ENCODE measurements around the gene CEP250. TPM values are rescaled to one million over a fixed set of nuclear protein-coding genes. Genes with fewer than 3 reads are reported as not detected.
A peak's percentile ranks its signal among the peaks of the same experiment; 100 is the strongest.
"Not testable (repeated sequence)": the region's sequence is repeated elsewhere in the genome, so short reads cannot be mapped to it uniquely, and the experiment has no call there.

The CEP250 gene
- total RNA-seq, 1 donor from 2014 or later = 7.3 TPM

DNA sequence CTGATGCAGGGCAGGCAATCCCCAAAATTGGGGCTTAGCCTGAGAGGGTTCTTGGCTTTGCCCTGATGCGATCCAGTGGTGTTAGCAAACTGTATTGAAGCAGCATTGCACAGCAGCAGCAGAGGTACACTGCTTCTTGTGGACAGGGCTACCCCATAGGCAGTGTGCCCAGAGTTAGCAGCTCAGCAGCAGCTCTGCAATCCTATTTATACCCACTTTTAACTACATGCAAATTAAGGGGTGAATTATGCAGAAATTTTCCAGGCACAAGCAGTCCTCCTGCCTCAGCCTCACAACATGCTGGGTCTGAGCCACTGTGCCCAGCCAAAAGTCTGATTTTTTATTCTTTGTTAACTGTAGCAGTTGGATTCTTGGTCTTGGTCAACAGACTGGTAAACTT lies 70.2 kb downstream of the CEP250 start:
- no peak for DNase-seq (ENCODE audit: low read depth in 2 of 2)

DNA sequence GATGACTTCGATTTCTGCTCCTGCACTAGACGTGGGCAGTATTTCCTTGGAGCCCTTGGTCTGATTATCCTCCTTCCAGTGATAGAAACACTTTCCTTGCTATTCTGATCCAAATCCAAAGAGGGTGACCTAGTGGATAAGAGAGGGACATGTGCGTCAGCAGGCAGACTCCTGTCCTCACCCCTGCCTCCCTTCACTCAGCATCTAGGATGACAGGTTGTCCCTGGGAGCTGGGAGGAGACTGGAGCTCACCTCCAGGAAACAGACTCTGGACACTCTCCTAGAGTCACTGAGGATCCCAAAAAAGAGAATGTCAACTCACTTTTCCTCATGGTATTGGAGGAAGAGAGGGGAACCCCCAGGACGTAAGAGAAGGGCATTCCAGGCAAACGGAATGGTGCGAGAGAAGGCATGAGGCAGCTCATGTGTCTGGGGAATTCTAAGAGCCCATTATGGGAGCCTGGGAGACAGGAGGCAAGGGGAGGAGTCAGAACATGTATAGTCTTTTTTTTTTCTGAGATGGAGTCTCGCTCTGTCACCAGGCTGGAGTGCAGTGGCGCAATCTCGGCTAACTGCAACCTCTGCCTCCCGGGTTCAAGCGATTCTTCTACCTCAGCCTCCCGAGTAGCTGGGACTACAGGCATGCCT lies 71.8 kb downstream of the CEP250 start:
- no peak for DNase-seq (ENCODE audit: low read depth in 2 of 2)

DNA sequence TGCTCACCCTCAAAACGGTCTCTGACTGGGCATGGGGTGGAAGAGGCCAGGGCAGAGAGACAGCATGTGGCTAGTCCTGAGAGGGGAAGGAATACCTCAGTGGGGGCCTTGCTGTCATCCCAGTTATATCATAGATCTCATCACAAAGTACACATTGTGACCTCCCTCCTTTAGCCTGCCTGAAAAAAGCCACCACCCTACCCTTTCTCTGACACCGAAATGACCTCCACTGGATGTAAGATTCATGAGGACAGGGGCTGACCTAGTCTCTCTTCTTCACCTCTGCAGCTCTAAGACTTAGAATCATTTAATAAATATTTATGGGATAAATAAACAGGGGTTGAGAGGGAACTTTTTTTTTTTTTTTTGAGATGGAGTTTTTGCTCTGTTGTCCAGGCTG lies 74.2 kb downstream of the CEP250 start, which contains the start of gene C20orf173:
Gene C20orf173, minus strand, starts transcription at position 101 of the 400 bp plus-strand sequence. CDS start 279 bp downstream, outside the sequence.
- no peak for DNase-seq (ENCODE audit: low read depth in 2 of 2)

DNA sequence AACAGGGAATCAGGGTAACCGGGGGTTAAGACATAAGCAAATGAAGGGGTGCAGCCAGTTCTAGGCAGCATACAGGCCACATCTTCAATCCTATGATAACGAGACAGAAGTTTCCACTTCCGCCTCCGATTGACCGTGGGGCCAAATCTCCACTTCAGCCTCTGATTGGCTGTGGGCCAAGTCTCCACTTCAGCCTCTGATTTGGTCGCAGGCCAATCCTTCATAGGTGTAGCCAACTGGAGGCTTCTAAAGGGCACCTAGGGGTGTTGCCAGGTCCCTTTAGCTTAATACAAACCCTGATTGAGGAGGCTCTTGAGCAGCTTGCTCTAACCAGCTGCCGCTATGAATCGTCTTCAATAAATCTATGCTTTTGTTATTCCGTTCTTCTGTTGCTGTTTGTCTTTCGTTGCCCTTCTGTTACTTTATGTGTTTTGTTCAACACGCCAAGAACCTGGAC lies 84.4 kb downstream of the CEP250 start:
- no peak for DNase-seq (ENCODE audit: low read depth in 2 of 2)

DNA sequence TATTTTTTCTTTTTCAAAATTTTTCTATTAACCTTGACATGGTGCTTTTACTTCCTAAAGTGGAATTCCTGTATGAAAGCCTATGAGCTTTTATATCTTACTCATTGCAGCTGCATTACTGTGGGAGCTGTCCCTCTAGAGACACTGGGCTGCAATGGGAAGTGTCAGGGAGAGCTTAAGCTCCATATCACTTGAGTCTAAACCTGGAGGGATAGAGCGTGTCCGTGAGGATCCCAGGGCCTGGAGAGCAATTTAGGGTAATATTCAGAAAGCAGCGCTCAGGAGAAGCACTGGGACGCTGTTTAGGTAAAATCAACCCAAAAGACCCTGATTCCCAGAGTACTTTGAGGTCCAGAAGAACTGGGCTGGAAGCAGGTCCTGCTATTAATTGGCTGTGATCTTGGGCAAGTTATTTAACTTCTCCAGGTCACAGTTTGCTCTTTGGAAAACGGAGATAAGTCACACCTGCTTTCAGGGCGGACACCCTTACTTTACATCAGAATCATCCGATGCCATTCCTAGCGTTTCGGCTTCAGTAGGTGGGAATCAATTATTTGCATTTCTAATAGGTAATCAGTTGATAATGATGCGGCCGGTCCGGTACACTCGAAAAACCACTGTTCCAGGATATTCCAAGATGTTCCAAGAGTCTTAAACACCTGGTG lies 85.9 kb downstream of the CEP250 start:
- no peak for DNase-seq (ENCODE audit: low read depth in 2 of 2)

DNA sequence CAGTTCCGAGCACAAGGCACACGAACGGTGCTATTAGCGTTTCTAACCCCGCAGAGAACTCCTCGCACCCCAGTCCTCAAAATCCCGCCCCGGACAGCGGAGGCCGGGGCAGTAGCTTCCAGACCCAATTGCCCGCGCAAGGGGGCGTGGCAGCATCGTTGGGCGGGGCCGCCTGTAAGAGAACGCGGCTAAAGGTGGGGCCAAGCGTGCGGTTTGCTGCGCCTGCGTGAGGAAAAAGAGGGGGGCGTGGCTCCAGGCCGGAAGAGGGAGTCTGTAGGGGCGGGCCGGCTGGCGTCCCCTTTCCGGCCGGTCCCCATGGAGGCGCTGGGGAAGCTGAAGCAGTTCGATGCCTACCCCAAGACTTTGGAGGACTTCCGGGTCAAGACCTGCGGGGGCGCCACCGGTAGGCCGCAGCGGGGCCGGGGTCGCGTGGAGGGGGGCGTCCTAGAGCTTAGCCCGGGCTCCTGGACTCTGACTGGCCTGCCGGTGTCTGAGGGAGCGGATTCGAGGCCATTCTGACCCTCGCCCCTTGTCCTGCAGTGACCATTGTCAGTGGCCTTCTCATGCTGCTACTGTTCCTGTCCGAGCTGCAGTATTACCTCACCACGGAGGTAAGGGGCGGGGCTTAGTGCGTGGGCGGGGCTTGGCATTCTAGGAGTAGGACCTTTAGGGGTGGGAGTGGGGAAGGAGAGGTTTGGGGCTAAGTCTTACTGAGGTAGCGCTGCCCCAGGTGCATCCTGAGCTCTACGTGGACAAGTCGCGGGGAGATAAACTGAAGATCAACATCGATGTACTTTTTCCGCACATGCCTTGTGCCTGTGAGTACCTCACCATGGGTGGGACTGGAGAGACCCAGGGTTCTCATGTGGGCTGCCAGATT lies 86.6 kb downstream of the CEP250 start, which contains the start of gene ERGIC3:
Gene ERGIC3, plus strand, starts transcription at position 296 of the 880 bp plus-strand sequence. Its CDS starts 20 bp downstream, at position 316.
- peak; percentile 80 to 94 for DNase-seq (ENCODE audit: low read depth in 2 of 2)

DNA sequence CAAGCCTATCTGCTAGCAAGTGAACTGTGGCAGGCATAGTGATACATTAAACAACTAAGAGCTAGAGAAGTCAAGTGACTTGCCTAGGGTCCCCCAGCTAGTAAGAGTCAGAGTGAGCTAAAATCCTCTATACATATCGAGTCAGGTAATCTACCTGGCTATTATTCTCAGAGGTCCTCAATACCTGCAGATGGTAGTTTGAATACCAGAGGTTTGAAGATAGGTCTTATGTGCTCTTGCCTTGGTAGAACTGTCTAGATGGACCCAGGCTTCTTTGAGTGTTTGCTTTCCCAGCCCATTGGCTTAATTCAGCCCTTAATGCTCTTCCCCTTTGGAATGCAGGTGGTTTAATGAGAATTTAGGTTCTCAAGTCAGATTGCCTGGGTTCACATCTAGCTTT lies 87.6 kb downstream of the CEP250 start:
- no peak for DNase-seq (ENCODE audit: low read depth in 2 of 2)

DNA sequence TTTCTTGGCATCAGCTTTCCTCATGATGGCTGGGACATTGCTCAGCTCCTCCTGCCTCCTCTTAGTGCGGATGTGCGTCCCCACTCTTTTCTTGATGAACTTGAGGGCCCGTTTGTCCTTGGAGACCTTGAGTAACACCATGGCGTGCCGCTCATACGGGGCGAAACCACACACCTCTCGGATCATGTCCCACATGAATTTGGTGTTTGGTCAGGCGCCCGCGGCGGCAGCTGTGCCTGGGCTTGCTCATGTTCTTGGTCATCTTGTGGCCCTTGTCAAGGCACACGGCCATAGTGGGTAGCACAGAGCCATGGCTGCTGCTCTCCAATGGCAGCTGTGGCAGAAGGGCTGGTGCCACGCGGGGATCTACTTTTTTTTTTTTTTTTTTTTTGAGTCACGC lies 89.0 kb downstream of the CEP250 start:
- no peak for DNase-seq (ENCODE audit: low read depth in 2 of 2)

DNA sequence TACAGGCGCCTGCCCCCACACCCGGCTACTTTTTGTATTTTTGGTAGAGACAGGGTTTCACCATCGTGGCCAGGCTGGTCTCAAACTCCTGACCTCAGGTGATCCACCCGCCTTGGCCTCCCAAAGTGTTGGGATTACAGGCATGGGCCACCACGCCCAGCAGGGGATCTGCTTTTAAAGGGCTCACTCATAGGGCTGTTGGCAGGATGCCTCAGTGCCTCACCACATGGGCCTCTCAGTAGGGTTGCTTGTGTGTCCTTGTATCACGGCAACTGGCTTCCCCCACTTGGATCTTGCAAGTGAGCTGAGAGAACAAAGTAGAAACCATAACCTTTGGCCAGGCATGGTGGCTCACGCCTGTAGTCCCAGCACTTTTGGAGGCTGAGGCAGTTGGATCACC lies 89.5 kb downstream of the CEP250 start:
- not testable (repeated sequence) for DNase-seq (ENCODE audit: low read depth in 2 of 2)

DNA sequence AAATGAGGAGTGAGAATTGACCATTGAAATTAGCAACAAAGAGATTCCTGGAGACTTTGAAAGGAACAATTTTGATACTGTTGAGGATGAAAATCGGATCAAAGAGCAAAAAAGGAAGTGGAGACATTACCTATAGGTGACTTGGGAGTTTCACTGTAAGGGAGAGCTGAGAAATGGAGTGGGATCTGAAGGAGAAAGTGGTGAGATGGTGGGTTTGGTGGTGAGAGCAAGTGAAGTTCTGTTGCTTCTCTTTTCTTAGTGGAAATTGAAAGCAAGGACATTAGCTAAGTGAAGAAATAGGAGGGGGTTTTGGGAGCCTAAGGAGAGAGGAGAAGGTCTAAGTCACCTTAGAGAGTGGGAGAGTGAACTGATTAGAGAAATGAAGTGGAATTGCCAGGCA lies 90.7 kb downstream of the CEP250 start:
- no peak for DNase-seq (ENCODE audit: low read depth in 2 of 2)

DNA sequence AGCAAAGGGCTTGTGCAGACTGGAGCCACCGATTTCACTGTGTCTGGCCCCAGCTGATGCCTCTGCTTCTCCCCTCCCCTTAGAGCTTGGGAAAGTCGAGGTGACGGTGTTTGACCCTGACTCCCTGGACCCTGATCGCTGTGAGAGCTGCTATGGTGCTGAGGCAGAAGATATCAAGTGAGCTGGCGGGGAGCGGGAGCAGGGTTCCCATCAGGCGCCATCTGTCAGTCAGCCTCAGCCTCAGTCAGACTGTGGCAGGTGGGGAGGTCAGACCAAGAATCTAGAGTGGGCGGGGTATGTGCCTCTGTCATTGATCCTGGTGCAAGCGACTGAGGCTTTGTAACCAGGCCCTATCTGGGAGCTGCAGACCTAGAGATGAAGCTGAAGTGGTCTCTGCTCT lies 91.9 kb downstream of the CEP250 start:
- no peak for DNase-seq (ENCODE audit: low read depth in 2 of 2)

DNA sequence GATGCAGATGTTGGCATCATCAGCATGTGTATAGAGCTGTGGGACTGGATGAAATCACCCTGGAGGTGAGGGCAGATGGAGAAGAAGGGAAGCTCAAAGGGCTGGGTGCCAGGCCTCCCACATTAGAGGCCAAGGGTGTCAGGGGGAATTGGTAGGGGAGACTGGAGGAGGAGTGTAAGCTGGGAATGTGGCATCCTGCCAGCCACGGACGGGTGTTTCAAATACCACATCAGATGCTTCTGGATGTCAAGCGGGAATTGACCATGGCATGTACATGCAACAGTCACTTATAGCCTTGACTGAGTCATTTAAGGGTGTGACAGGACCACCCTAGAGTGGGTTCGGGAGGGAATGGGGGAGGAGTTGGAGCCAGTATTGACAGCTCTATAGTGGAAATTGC lies 96.1 kb downstream of the CEP250 start:
- no peak for DNase-seq (ENCODE audit: low read depth in 2 of 2)

DNA sequence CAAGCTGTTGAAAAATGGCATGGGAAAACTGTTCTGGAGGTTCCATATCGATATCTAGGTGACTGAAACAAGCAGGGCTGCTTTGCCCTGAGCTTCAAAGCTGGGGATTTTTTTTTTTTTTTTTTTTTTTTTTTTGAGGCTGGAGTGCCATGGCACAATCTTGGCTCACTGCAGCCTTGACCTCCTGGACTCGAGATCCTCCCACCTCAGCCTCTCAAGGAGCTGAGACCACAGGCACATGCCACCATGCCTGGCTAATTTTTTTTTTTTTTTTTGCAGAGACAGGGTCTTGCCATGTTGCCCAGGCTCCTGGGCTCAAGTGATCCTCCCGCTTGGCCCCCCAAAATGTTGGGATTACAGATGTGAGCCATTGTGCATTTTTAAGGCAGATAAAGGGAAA lies 97.5 kb downstream of the CEP250 start:
- DNase-seq (ENCODE audit: low read depth in 2 of 2) = no peak

DNA sequence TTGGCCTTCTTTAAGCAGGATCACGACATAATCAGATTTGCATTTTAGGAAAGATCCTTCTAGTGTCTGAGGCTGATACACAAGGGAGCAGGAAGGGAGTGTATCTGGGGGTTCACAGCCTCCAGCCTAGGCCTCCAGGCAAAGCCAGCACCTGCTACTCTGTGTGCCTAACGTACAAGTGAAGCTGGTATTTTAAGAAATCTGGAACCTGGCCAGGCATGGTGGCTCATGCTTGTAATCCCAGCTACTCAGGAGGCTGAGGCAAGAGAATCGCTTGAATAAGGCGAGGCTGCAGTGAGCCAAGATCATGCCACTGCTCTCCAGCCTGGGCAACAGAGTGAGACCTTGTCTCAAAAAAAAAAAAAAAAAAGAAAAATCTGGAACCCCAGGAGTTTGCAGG lies 100.1 kb downstream of the CEP250 start:
- DNase-seq (ENCODE audit: low read depth in 2 of 2) = not testable (repeated sequence)

DNA sequence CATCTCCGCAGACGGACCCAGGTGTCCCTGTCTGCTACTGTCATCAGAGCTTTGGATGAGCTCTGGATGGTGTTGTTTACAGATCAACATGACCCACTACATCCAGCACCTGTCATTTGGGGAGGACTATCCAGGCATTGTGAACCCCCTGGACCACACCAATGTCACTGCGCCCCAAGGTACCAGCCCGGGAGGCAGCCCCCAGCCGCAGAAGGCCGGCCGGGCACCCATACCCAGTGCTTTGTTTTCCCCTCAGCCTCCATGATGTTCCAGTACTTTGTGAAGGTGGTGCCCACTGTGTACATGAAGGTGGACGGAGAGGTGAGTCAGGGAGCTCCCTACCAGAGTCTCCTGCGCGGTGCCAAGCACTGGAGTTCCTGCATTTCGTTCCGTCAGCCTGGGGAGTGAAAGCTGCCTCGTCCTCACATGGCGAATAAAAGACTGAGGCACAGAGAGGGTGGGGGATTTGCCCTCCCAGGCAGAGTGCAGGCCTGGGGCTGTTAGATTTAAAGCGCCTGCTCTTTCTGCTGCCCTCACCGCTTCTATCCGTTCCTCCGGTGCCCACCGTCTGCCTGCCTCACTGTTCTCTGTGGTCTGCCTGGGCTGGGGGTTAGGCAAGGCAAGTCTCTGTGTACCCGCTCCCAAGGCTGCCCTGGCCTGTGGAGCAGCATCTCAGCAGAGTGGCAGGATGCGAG lies 100.7 kb downstream of the CEP250 start:
- DNase-seq (ENCODE audit: low read depth in 2 of 2) = no peak

DNA sequence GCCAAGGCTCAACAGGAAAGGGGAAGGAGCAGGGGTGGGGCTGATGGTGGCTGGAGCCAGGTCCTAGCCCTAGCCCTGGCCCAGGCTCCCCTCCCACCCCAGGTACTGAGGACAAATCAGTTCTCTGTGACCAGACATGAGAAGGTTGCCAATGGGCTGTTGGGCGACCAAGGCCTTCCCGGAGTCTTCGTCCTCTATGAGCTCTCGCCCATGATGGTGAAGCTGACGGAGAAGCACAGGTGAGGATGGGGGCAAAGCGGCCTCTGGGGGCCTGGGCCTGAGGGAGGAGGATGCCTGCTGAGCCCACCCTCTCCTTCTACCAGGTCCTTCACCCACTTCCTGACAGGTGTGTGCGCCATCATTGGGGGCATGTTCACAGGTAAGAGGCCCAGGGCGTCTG lies 101.5 kb downstream of the CEP250 start:
- no peak for DNase-seq (ENCODE audit: low read depth in 2 of 2)

DNA sequence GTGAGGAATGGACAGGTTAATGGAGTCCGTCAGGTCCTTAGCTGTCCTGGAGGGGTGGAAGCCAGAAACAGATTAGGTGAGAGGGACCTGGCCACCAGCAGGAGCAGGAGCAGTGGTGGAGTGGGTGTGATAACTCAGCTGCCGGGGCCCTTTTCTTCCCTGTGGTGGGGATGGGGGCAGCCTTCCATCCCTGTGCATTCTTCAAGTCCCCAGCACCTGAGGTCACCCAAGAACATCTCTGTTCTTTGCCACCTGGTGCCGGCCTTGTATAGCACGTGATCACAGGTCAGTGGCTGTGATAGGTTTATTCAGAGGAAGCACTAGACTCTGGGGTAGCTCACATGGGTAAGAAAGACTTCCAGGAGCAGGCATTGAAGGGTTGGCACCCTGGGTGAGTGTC lies 103.1 kb downstream of the CEP250 start:
- DNase-seq (ENCODE audit: low read depth in 2 of 2) = no peak

DNA sequence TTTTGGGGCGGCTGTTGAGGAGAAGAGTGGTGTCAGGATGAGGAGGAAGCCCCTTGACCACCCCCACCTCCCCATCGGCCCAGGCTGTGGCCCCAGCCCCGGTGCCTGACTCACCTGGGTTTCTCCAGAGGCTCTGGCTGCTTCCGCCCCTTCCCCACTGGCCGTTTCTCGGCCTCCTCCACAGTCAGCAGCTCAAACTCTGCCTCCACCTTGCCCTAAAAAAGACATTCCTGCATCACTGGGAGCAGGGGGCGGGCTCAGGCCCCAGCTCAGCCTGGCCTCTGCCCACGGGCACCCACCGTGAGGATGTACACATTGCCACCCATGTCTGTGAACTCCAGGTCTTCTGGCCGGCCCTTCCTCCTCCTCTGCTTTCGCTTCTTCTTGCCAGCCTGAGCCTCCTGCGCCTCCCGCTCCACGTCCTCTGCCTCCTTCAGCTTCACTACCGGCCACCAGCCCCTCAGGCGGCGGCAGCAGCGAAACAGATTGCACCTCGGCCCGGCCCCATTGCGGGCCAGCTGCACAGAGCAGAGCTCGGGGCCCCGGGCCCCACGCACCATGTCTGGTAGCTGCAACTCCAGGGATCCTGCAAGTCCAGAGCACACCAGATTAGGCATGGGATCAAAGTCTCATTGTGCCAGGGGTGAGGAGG lies 103.8 kb downstream of the CEP250 start:
- DNase-seq (ENCODE audit: low read depth in 2 of 2) = no peak

DNA sequence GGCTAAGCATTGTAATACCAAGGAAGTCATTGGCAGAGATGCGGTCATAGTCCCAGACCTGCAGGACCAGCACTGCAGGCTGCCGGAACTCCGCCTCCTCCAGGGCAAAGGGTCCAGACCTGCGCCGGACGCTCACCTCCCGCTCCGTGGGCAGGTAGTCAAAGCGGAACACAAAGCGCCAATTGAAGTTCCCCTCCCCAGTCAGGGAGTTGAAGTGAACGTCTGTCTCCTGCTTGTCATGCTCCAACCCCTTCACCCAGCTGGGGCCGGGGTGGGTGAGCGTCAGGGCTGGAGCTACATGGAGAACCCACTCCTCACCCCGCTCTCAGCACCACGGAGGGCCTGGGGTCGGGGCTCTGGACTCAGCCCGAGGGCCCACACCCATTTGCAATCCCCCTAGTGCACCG lies 104.7 kb downstream of the CEP250 start:
- no peak for DNase-seq (ENCODE audit: low read depth in 2 of 2)

DNA sequence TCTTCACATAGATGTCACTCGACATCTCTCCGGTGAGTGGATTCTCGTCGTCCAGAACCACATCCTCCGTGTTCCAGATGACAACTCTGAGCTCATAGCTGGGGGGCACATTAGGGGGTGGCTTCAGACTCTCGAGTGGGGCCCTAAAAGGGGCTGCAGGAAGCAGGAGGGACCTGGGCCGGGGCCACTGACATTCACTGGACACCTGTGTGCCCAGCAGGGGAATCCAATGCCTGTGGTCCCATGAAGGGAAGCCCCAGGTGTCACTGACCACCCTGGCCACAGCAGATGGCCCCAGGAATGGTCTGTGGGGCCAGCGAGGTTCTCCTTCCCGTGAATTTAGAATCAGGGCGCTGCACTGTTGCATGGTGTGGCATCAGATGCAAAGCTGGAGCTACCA lies 105.1 kb downstream of the CEP250 start:
- DNase-seq (ENCODE audit: low read depth in 2 of 2) = no peak

DNA sequence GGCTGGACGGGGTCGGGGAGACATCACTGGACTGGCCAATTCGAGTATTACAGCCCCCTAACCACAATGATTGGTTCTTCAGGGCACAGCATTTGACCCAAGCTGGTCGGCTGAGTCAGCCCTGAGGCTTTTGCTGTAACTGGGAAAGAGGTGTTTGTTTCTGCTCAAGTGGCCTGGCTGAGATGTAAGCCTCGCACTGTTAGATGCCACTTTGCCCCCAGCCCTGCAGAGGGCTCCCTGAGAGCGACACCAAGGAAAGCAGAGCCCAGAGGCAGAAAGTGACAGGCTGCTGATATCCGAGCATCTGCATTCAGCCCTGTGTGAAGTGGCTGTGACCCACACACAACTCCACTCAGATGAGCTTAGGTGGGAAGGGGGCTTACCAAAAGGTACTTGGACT lies 105.9 kb downstream of the CEP250 start:
- DNase-seq (ENCODE audit: low read depth in 2 of 2) = peak in 1 of 2 donors; percentile 27

Data from dermis microvascular lymphatic vessel endothelial cell (primary cell).